Gastrocnemius medialis (tissue), 4 donors: ENCODE data around the gene NRN1L. TPM values are rescaled to one million over a fixed set of nuclear protein-coding genes. Genes with fewer than 3 reads are reported as not detected.

Experiments
- ATAC-seq, 2 donors: fragments of 150-250 bp; one replicate each; pipeline ENCODE4 v1.9.1; 2016
- DNase-seq, 2 donors: peaks; one replicate each; pipeline ENCODE4 v3.0.0-alpha.2; 2019
- H3K27ac ChIP-seq, 4 donors: fragments of 200-600 bp; sonication (generic); 1 replicate in 1 of 4; 2 replicates in 3 of 4; pipeline ENCODE4 v1.5.1; 2016 to 2018; ENCODE audit warnings: mild to moderate bottlenecking in 2 of 4, moderate library complexity in 1 of 4
- H3K27me3 ChIP-seq, 3 donors: fragments of 200-600 bp; sonication (generic) in 2 of 3; 1 replicate in 1 of 3; 2 replicates in 2 of 3; pipeline versions ENCODE4 v1.5.1 to v1.6.0; 2016 to 2019; ENCODE audit warnings: mild to moderate bottlenecking in 1 of 3, moderate library complexity in 1 of 3
- H3K36me3 ChIP-seq, 2 donors: fragments of 200-600 bp; sonication (generic) in 1 of 2; one replicate each; pipeline ENCODE4 v1.5.1; 2017 to 2018
- H3K4me1 ChIP-seq, 2 donors: fragments of 200-600 bp; sonication (generic) in 1 of 2; one replicate each; pipeline ENCODE4 v1.5.1; 2016 to 2017; ENCODE audit warnings: mild to moderate bottlenecking in 2 of 2
- H3K4me3 ChIP-seq, 4 donors: fragments of 200-600 bp; sonication (generic) in 3 of 4; 1 replicate in 1 of 4; 2 replicates in 3 of 4; pipeline ENCODE4 v1.5.1; 2016 to 2019; ENCODE audit warnings: mild to moderate bottlenecking in 2 of 4
- H3K9me3 ChIP-seq, 3 donors: fragments of 200-600 bp; sonication (generic) in 2 of 3; 1 replicate in 1 of 3; 2 replicates in 2 of 3; pipeline ENCODE4 v1.5.1; 2016 to 2019
- CTCF ChIP-seq, 5 experiments: fragments of 450-650 bp in 3 of 5; fragments of 200-600 bp in 2 of 5; sonication (generic) in 2 of 5; IDR thresholded peaks in 4 of 5; conservative IDR thresholded peaks in 1 of 5; 1 replicate in 4 of 5; 2 replicates in 1 of 5; pipeline ENCODE4 v1.5.1; 2016 to 2019; ENCODE audit warnings: antibody characterized with exemption in 5 of 5, mild to moderate bottlenecking in 3 of 5, moderate library complexity in 3 of 5
- POLR2A ChIP-seq, 2 donors: fragments of 450-650 bp; IDR thresholded peaks; one replicate each; pipeline ENCODE4 v1.6.1; 2017; ENCODE audit warnings: antibody characterized with exemption in 2 of 2, mild to moderate bottlenecking in 2 of 2, moderate library complexity in 2 of 2
- in situ Hi-C, 4 donors: fragments of 200-750 bp; cut with MboI; loops; one replicate each; pipeline versions ENCODE4 v1.15.0 to v1.8.0; 2017; ENCODE audit warnings: low sequenced_read_pairs in 4 of 4
- intact Hi-C: fragments of 100-400 bp; cut with DNase I; formaldehyde crosslinking; loops from one replicate; pipeline ENCODE4 v1.15.1; 2023; ENCODE audit warnings: low total_unique reads
- total RNA-seq, 4 donors: library from RNA; depleted of rRNA; stranded (reverse); fragments of >200 nt; gene quantifications; one replicate each; pipeline versions ENCODE4 v1.1.0 to v1.2.3, GENCODE V29; 2016

Gene NRN1L
- total RNA-seq, 4 donors from 2014 or later = 0.87 to 2.8 (median 1.1) TPM; not detected in 1

GRCh38 chr16:67922221-67922620, 37.5 kb downstream of the NRN1L start:
- Histone ChIP-seq H3K27ac (peak overlapping the region in 2 of 4 donors; percentile 81 to 96), H3K27me3 (no peaks in the 10 kb centered on the region), H3K36me3 (peaks cover 0 to 2% of the 10 kb centered on the region in 2 donors), H3K4me3 (no peak overlapping the region), H3K9me3 (no peaks in the 10 kb centered on the region), H3K4me1 (peaks cover 80 to 91% of the 10 kb centered on the region in 2 donors)
- DNase-seq (no peak), ATAC-seq (no peak)
- intact Hi-C loops (loop anchor here (10.0 kb wide), 1 partner anchor 247 kb away; no protein-coding TSS in a partner anchor), in situ Hi-C loops (loop anchor here in 3 of 4 donors (10.0 kb wide), 2 partner anchors 97 to 107 kb away; no protein-coding TSS in a partner anchor)
- TF ChIP-seq POLR2A (IDR thresholded peaks at IDR 0.05) (no peak), CTCF (IDR thresholded peaks at IDR 0.05 in 4 of 5, conservative IDR thresholded peaks at IDR 0.05 in 1 of 5) (no peak)

DNA sequence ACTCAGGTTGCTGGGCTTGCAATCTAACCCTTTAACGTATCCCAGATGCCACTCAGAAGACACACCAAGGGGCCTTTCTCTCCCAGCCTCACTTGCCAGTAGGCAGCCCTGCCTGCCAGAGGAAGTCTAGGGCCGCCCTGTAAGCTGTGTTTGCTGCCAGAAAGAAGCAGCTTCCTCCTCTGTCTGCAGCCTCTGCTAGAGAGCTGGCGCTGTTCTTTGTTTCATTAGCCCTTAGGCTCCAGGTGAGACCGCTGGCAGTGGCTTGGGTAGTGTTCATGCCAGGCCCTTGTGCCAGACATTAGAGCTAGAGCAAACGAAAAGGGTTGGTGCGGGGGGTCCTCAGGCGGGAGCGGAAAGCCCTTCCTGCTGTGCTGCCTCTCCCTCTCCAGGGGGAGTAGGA, 38.1 kb downstream of the NRN1L start:
- no peaks in the 10 kb centered on the region for H3K9me3 ChIP-seq
- intact Hi-C loops = loop anchor here (10.0 kb wide), 1 partner anchor 248 kb away; no protein-coding TSS in a partner anchor
- in situ Hi-C loops = loop anchor here in 3 of 4 donors (10.0 kb wide), 2 partner anchors 98 to 108 kb away; no protein-coding TSS in a partner anchor
- H3K4me3 ChIP-seq = no peak overlapping the region
- H3K36me3 ChIP-seq = peaks cover 0 to 7% of the 10 kb centered on the region in 2 donors
- no peak for DNase-seq
- H3K27me3 ChIP-seq = no peaks in the 10 kb centered on the region
- TF ChIP-seq POLR2A (IDR thresholded peaks at IDR 0.05) (no peak), CTCF (IDR thresholded peaks at IDR 0.05 in 4 of 5, conservative IDR thresholded peaks at IDR 0.05 in 1 of 5) (no peak)
- no peak for ATAC-seq
- peak overlapping the region in 2 of 4 donors; percentile 66 to 81 for H3K27ac ChIP-seq
- peaks cover 75 to 86% of the 10 kb centered on the region in 2 donors for H3K4me1 ChIP-seq

DNA sequence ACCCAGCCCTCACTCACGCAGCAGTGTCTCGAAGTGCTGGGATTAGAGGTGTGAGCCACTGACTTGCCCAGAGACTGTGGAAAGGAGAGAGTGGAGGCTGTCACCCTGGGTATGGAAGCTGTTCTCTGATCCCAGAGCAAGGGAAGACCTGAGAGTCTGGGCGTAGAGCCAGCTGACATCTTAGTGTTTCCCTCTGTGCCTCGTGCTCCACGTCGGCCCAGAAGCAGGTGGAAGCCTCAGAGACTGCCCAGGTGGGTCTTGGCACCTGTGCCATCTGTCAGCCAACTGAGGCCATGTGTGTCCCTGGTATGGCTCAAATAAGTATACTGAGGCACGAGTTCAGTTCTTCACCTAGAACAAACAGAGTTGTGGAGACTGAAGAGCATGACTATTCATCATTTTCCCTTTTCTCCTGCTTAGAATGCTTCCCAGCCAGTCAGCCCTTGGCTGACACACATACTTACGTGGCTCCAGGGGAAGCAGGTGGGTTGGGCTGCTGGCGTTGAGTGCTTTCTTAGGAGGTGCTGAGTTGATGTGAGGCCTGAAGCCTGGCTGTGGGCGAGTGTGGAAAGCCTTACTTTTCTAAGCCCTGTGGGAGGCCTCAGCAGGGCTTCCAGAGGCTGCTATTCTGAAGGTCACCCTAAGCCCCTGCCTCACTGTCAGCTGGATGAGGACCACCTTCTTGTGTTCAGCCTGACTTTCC, 38.9 kb downstream of the NRN1L start:
- Histone ChIP-seq H3K4me1 (peaks cover 70 to 81% of the 10 kb centered on the region in 2 donors), H3K4me3 (no peak overlapping the region), H3K9me3 (no peaks in the 10 kb centered on the region), H3K36me3 (peaks cover 0 to 10% of the 10 kb centered on the region in 2 donors), H3K27ac (peak overlapping the region; percentile 66 to 81 (median 78)), H3K27me3 (no peaks in the 10 kb centered on the region)
- ATAC-seq (no peak), DNase-seq (peak in 1 of 2 donors; percentile 35)
- intact Hi-C loops = loop anchor here (10.0 kb wide), 1 partner anchor 249 kb away; no protein-coding TSS in a partner anchor
- TF ChIP-seq CTCF (IDR thresholded peaks at IDR 0.05 in 4 of 5, conservative IDR thresholded peaks at IDR 0.05 in 1 of 5) (no peak), POLR2A (IDR thresholded peaks at IDR 0.05) (no peak)
- in situ Hi-C loops = loop anchor here in 3 of 4 donors (10.0 kb wide), 2 partner anchors 99 to 109 kb away; no protein-coding TSS in a partner anchor

- no peak for ATAC-seq
- TF ChIP-seq POLR2A (IDR thresholded peaks at IDR 0.05) (no peak), CTCF (IDR thresholded peaks at IDR 0.05 in 4 of 5, conservative IDR thresholded peaks at IDR 0.05 in 1 of 5) (no peak)
- in situ Hi-C loops (loop anchor here in 3 of 4 donors (10.0 kb wide), 2 partner anchors 100 to 110 kb away; no protein-coding TSS in a partner anchor), intact Hi-C loops (loop anchor here (10.0 kb wide), 1 partner anchor 250 kb away; no protein-coding TSS in a partner anchor)
- H3K27me3 ChIP-seq = no peaks in the 10 kb centered on the region
- peak overlapping the region; percentile 66 to 81 (median 78) for H3K27ac ChIP-seq
- no peak overlapping the region for H3K4me3 ChIP-seq
- H3K36me3 ChIP-seq = peaks cover 0 to 10% of the 10 kb centered on the region in 2 donors
- H3K4me1 ChIP-seq = peaks cover 63 to 74% of the 10 kb centered on the region in 2 donors
- DNase-seq = no peak
- no peaks in the 10 kb centered on the region for H3K9me3 ChIP-seq
Observed at GRCh38 chr16:67924140-67924906, 39.6 kb downstream of the NRN1L start.
